Ovary (tissue), 9 donors: ENCODE results near the gene CCDC27. TPM values are rescaled to one million over a fixed set of nuclear protein-coding genes. Genes with fewer than 3 reads are reported as not detected.

Experiments
- DNase-seq, 5 donors: peaks; one replicate each; pipeline ENCODE4 v3.0.0-alpha.2; 2019 to 2020
- H3K27ac ChIP-seq, 2 donors: fragments of 200-600 bp; one replicate each; pipeline versions ENCODE4 v1.5.1 to v1.8.0; 2019 to 2022
- H3K27me3 ChIP-seq: fragments of 200-600 bp; one replicate; pipeline ENCODE4 v1.8.0; 2022
- H3K36me3 ChIP-seq: fragments of 200-600 bp; sonication (generic); one replicate; pipeline ENCODE4 v1.5.1; 2019
- H3K4me1 ChIP-seq: one replicate; pipeline ENCODE4 v1.8.1; 2013; ENCODE audit warnings: mild to moderate bottlenecking, moderate library complexity; ENCODE audit not compliant: insufficient read depth
- H3K4me3 ChIP-seq: fragments of 200-600 bp; sonication (generic); one replicate; pipeline ENCODE4 v1.5.1; 2017
- H3K9me3 ChIP-seq, 2 donors: fragments of 200-600 bp in 1 of 2; sonication (generic) in 1 of 2; one replicate each; pipeline versions ENCODE4 v1.5.1 to v1.8.1; 2013 to 2019; ENCODE audit warnings: mild to moderate bottlenecking in 1 of 2, moderate library complexity in 1 of 2
- EP300 ChIP-seq: sonication (generic); formaldehyde crosslinking; IDR thresholded peaks from one replicate; pipeline ENCODE4 v1.6.1; 2017; ENCODE audit warnings: antibody characterized with exemption
- POLR2A ChIP-seq: fragments of 450-650 bp; IDR thresholded peaks from one replicate; pipeline ENCODE4 v1.6.1; 2017; ENCODE audit warnings: antibody characterized with exemption, mild to moderate bottlenecking, moderate library complexity
- WGBS, 3 donors: extraction: QIAGEN DNeasy Blood & Tissue Kit in 1 of 3; methylation state at CpG; one replicate each; pipeline versions ENCODE4 v1.1.5 to v1.1.7; 2013 to 2017; 5-methylcytosine and 5-hydroxymethylcytosine counted together
- intact Hi-C, 4 donors: fragments of 100-400 bp; cut with DNase I; formaldehyde crosslinking; loops; one replicate each; pipeline versions ENCODE4 v1.11.0 to v1.15.1; 2022 to 2023
- polyA plus RNA-seq, 2 donors: library from polyadenylated mRNA; stranded (reverse); fragments of 200-250 nt in 1 of 2; fragments of 350-450 nt in 1 of 2; fragmentation: Illumina TruSeq in 1 of 2; extraction: RNeasy Lipid Tissue Mini Kit (QIAGEN cat#74804) in 1 of 2; gene quantifications; one replicate each; pipeline ENCODE4 v1.2.3, GENCODE V29; 2013 to 2014
- total RNA-seq, 7 donors: library from RNA; depleted of rRNA in 2 of 7; stranded (reverse); fragments of >200 nt in 2 of 7; fragmentation: NEBNext Ultra II Directional in 3 of 7; extraction: Animal tissue kit (Norgen Biotek cat#: 25700) in 3 of 7; gene quantifications; one replicate each; pipeline versions ENCODE4 v1.1.0 to v1.2.4, GENCODE V29; 2016 to 2023
- TF ChIP-seq, protein P1 (sequence below), 3 donors: fragments of 450-650 bp in 2 of 3; fragments of 200-600 bp in 1 of 3; IDR thresholded peaks; one replicate each; pipeline versions ENCODE4 v1.5.1 to v1.8.0; 2016 to 2022; ENCODE audit warnings: antibody characterized with exemption in 3 of 3, mild to moderate bottlenecking in 1 of 3
- donor health status: DM: no; HTN: no; CAD: no; lungs with moderate emphysema.
- donor health status: DM: no; HTN: no; CAD: no.
- donor health status: Bipolar disorder and iron deficiency.
- donor health status: DM: yes; HTN: yes; CAD: no.
- donor health status: DM: no; HTN: no; CAD: no.
- donor health status: DM: yes; HTN: yes; CAD: no.

CCDC27 gene
- total and polyA plus RNA-seq, 9 donors: 0.05 TPM; not detected in 8

DNA sequence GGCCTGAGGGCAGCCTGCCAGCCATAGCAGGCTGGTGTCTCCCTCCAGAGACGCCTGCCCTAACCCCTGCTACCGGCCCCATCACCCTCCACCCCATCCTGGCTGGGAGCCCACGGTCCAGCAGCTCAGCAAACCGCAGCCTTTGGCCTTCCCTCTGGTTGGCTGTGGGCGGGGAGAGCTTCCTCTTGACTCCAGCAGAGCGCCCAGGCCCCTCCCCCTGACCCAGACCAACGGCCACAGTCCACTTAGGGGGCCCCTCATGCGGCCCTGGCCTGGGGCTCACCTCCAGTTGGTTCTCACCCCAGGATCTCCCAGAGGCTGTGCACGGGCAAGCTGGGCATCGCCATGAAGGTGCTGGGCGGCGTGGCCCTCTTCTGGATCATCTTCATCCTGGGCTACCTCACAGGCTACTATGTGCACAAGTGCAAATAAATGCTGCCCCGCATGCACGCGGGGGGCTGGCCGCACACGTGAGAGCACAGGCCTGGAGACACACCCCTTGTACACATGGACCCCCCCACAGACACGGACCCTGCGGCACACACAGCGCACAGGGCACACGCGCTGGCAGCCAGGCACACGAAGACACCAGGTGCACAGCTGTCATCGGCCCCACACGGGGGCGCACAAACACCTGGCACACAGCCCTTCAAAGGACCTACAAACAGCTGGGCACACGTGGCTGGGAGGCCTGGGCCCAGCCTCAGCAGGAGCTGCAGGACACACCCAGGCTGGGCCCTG lies 23.4 kb downstream of the CCDC27 start:
- H3K27ac ChIP-seq: peak overlapping the region in 1 of 2 donors; percentile 76
- DNase-seq: peak; percentile 61 to 88 (median 80)

DNA sequence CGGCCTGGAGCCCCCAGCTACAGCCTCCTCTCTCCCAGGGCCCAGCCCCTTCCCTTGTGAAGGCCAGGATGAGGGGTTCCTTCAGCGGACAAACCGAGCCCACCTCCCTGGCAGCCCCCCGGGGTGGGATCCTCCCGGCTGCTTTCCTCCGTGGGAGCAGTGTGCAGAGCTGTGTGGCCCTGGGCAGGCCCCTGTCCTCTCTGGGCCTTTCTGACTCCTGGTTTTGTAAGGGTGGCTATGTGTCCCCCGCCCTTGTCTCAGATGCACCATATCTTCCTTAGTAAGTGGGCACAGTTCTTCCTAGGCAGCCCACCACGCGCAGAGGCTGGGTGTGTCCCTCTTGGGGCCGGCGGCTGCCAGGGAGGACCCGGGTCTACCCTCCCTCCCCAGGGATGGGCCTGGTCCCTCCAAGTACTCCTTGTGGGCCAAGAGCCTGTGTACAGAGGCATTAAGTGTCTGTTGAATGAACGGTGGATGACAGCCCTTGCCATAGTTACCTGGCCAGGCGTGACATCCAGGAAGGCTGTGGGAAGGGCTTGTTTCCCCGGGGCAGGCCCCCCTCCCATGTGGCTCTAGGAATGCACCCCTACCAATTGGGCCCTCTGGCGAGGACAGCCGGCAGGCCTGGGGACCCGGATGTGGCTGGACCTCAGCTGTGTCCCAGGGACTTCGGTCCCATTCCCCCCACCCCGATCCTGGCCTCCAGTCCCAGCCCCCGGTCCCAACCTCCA lies 24.1 kb downstream of the CCDC27 start:
- WGBS, 3 donors: 56 to 65% (median 59%) methylated on average over 21 of the region's 21 CpGs
- intact Hi-C loops: no loop called here
- H3K27me3 ChIP-seq: no peaks in the 10 kb centered on the region
- no peak for DNase-seq
- peak overlapping the region in 1 of 2 donors; percentile 76 for H3K27ac ChIP-seq
- H3K36me3 ChIP-seq: no peaks in the 10 kb centered on the region
- no peak overlapping the region for H3K4me3 ChIP-seq
- no peaks in the 10 kb centered on the region for H3K9me3 ChIP-seq
- peaks cover 8% of the 10 kb centered on the region for H3K4me1 ChIP-seq
- TF ChIP-seq EP300: no peak
- TF ChIP-seq, protein P1, sequence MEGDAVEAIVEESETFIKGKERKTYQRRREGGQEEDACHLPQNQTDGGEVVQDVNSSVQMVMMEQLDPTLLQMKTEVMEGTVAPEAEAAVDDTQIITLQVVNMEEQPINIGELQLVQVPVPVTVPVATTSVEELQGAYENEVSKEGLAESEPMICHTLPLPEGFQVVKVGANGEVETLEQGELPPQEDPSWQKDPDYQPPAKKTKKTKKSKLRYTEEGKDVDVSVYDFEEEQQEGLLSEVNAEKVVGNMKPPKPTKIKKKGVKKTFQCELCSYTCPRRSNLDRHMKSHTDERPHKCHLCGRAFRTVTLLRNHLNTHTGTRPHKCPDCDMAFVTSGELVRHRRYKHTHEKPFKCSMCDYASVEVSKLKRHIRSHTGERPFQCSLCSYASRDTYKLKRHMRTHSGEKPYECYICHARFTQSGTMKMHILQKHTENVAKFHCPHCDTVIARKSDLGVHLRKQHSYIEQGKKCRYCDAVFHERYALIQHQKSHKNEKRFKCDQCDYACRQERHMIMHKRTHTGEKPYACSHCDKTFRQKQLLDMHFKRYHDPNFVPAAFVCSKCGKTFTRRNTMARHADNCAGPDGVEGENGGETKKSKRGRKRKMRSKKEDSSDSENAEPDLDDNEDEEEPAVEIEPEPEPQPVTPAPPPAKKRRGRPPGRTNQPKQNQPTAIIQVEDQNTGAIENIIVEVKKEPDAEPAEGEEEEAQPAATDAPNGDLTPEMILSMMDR (IDR thresholded peaks at IDR 0.05): no peak
- TF ChIP-seq POLR2A: no peak

More for the DNA sequence above, 23.4 kb downstream of the CCDC27 start:
- Histone ChIP-seq H3K9me3 (no peaks in the 10 kb centered on the region), H3K4me1 (peaks cover 13% of the 10 kb centered on the region), H3K36me3 (no peaks in the 10 kb centered on the region), H3K4me3 (no peak overlapping the region), H3K27me3 (no peaks in the 10 kb centered on the region)
- WGBS, 3 donors: 6 to 24% (median 22%) methylated on average over 14 to 27 of the region's 27 CpGs
- intact Hi-C loops: no loop called here
- TF ChIP-seq EP300: no peak
- TF ChIP-seq, protein P1 (IDR thresholded peaks at IDR 0.05): peak in 1 of 3 donors; percentile 27
- no peak for TF ChIP-seq POLR2A

DNA sequence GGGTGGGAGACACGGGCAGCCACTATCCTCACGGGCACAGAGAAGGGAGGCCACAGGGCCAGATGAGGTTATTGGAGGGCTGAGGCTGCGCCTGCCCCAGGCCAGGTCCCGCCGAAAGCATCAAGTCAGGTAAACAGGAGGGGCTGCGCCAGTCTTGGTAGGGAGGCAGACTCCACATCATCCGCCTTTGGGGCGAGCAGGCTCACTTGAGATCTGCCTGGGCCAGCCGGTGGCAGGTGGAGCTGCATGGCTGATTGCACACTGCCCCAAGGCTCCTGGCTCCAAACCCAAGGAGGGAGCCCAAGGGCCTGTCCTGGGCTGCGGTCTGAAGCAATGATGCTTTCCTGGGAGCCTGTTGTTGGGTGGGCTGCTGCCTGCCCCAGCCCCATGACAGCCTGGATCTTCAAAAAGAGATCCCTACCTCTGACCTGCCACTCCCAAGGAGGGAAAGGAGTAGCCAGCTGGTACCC lies 24.9 kb downstream of the CCDC27 start:
- Histone ChIP-seq H3K27me3 (no peaks in the 10 kb centered on the region), H3K4me1 (peaks cover 6% of the 10 kb centered on the region), H3K4me3 (no peak overlapping the region), H3K27ac (no peak overlapping the region), H3K36me3 (no peaks in the 10 kb centered on the region), H3K9me3 (no peaks in the 10 kb centered on the region)
- no peak for TF ChIP-seq POLR2A
- 77 to 83% (median 79%) methylated on average over 5 to 10 of the region's 10 CpGs for WGBS, 3 donors
- no peak for DNase-seq
- intact Hi-C loops: no loop called here

DNA sequence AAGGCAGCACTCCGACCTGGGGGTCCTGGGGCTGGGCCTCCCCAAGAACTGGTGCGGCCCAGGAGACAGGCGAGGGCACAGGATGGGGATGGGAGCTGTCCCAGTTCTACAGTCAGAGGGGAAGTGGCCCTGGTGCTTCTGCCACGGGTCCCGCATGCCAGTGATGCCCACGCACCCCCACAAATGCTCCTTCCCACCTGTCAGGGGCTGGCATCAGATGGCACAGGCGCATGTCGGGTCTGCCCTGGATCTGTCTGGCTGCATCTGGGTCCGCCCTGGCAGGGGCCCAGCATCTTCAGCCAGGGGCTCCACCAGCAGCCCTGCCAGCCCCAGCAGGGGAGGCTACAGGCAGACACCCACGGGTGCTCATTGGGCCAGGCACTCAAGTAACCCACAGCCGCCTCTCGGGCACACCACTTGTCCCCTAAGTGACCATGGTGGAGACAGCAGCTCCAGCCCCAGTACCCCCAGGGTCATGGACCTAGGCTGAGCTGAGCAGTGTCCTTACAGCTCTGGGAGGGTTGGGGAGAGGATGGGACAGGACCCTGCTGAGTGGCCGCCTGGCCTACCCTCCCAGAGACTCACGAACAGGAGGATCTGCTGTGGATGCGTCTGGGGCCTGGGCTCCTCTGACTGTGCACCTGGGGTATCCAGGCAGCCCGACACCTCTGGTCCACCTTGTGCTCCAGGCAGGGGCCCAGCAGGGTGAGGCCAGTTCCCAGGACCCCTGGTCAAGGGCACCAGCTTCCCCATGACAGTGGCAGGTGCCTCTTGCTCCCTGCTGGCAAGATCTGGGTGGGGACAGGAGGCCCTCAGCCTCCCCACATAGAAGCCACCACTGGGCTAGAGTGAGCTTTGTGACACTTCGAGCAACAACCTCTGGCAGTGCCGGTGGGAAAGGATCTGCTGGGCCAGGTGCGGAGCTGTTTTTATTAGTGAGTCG lies 25.7 kb downstream of the CCDC27 start:
- Histone ChIP-seq H3K4me3 (no peak overlapping the region), H3K27ac (no peak overlapping the region), H3K4me1 (peaks cover 6% of the 10 kb centered on the region), H3K9me3 (no peaks in the 10 kb centered on the region), H3K36me3 (no peaks in the 10 kb centered on the region), H3K27me3 (no peaks in the 10 kb centered on the region)
- intact Hi-C loops: no loop called here
- no peak for TF ChIP-seq POLR2A
- no peak for TF ChIP-seq EP300
- TF ChIP-seq, protein P1 (IDR thresholded peaks at IDR 0.05): no peak
- WGBS, 3 donors: 77 to 92% (median 85%) methylated on average over 19 to 20 of the region's 20 CpGs
- DNase-seq: no peak
